Measurements from ENCODE around the gene TBC1D3L.
"Not testable (repeated sequence)": the region's sequence is repeated elsewhere in the genome, so short reads cannot be mapped to it uniquely, and the experiment has no call there.

The TBC1D3L gene

DNA sequence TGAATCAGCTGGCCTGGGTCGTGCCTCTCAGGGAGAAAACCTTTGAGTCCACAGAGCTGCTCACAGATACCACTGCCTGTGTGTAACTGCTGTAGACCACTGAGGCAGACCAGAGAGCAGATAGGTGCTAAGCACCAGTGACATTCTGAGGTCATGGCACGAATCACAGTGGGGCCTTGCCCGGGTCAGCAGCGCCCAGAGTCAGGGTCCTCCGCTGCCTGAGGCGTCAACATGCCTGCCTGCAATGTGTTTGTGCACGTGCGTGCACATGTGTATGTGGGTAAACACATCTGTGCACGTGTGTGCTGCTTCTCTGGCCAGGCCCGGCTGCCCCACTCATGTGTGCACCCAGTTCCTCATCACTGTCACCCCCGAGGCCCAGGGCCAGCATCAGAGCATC, at the start of gene TBC1D3L:
Gene TBC1D3L, minus strand, starts transcription at position 101 of the 400 bp plus-strand sequence. CDS start 1,540 bp downstream, outside the sequence.
- not testable (repeated sequence) for DNase-seq

DNA sequence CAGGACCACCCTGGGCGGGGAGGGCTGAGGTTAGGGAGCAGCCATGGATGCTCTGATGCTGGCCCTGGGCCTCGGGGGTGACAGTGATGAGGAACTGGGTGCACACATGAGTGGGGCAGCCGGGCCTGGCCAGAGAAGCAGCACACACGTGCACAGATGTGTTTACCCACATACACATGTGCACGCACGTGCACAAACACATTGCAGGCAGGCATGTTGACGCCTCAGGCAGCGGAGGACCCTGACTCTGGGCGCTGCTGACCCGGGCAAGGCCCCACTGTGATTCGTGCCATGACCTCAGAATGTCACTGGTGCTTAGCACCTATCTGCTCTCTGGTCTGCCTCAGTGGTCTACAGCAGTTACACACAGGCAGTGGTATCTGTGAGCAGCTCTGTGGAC, 14.8 kb upstream of the TBC1D3L start, which contains the start of gene TBC1D3D:
Gene TBC1D3D, plus strand, starts transcription at position 301 of the 400 bp plus-strand sequence. CDS start 1,585 bp downstream, outside the sequence.
- DNase-seq: not testable (repeated sequence)

Data from NCI-H2107 (cell line).